ENCODE data around the gene ZDHHC20.

- TF ChIP-seq KDM5A (IDR thresholded peaks at IDR 0.05; ENCODE audit: borderline replicate concordance, low read length) (no peak), POLR2AphosphoS2 (IDR thresholded peaks at IDR 0.05; ENCODE audit: low read depth, low read length) (no peak), TBP (CRISPR knock-in tag; IDR thresholded peaks at IDR 0.05) (no peak), RNF219 (CRISPR knock-in tag; IDR thresholded peaks at IDR 0.05) (no peak), EZH2 (conservative IDR thresholded peaks at IDR 0.05; ENCODE audit: low read depth, low read length) (no peak), FOXP1 (IDR thresholded peaks at IDR 0.05) (no peak), FOXP1 (CRISPR knock-in tag; IDR thresholded peaks at IDR 0.05) (no peak), POLR2A (IDR thresholded peaks at IDR 0.05; ENCODE audit: insufficient read depth in 1 of 2, low read depth in 2 of 2, low read length in 2 of 2) (no peak), CEBPB (IDR thresholded peaks at IDR 0.05; ENCODE audit: borderline replicate concordance, low read depth, low read length) (no peak), NFE2L1 (CRISPR knock-in tag; IDR thresholded peaks at IDR 0.05; ENCODE audit: borderline replicate concordance) (no peak), MZF1 (CRISPR knock-in tag; IDR thresholded peaks at IDR 0.05; ENCODE audit: borderline replicate concordance) (no peak), CREB1 (IDR thresholded peaks at IDR 0.05) (no peak), CREB1 (CRISPR knock-in tag; IDR thresholded peaks at IDR 0.05) (no peak), THAP11 (CRISPR knock-in tag; IDR thresholded peaks at IDR 0.05) (no peak)
- TF ChIP-seq, protein P1, sequence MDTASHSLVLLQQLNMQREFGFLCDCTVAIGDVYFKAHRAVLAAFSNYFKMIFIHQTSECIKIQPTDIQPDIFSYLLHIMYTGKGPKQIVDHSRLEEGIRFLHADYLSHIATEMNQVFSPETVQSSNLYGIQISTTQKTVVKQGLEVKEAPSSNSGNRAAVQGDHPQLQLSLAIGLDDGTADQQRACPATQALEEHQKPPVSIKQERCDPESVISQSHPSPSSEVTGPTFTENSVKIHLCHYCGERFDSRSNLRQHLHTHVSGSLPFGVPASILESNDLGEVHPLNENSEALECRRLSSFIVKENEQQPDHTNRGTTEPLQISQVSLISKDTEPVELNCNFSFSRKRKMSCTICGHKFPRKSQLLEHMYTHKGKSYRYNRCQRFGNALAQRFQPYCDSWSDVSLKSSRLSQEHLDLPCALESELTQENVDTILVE (CRISPR knock-in tag; IDR thresholded peaks at IDR 0.05): no peak
These were observed 122.3 kb downstream of the ZDHHC20 start for GRCh38 chr13:21336609-21337349.
